ENCODE measurements around the gene CBARP.

The CBARP gene

GRCh38 chr19:1283917-1284292, 46.1 kb upstream of the CBARP start:
- TF ChIP-seq CTCF (IDR thresholded peaks at IDR 0.05; ENCODE audit: extremely low read depth, insufficient read depth, missing control alignments): no peak
- no peak for DNase-seq (ENCODE audit: low spot score)
- in situ Hi-C loops (cut with MboI; ENCODE audit: low pct_unique_long_range_greater_than_20kb, low sequenced_read_pairs, unreplicated experiment): loop anchor here (25.0 kb wide), 1 partner anchor 103 kb away; the partner anchor contains the start of gene NDUFS7

- in situ Hi-C loops (cut with MboI; ENCODE audit: low pct_unique_long_range_greater_than_20kb, low sequenced_read_pairs, unreplicated experiment): loop anchor here (25.0 kb wide), 1 partner anchor 104 kb away; the partner anchor contains the start of gene NDUFS7
- no peak for DNase-seq (ENCODE audit: low spot score)
- TF ChIP-seq CTCF (IDR thresholded peaks at IDR 0.05; ENCODE audit: extremely low read depth, insufficient read depth, missing control alignments): no peak
Measured at GRCh38 chr19:1283207-1283916, 45.6 kb upstream of the CBARP start.

- in situ Hi-C loops (cut with MboI; ENCODE audit: low pct_unique_long_range_greater_than_20kb, low sequenced_read_pairs, unreplicated experiment): loop anchor here (25.0 kb wide), 1 partner anchor 105 kb away; the partner anchor contains the start of gene NDUFS7
- no peak for DNase-seq (ENCODE audit: low spot score)
- no peak for TF ChIP-seq CTCF (IDR thresholded peaks at IDR 0.05; ENCODE audit: extremely low read depth, insufficient read depth, missing control alignments)
Measured at GRCh38 chr19:1282588-1283206, 44.9 kb upstream of the CBARP start.

- in situ Hi-C loops (cut with MboI; ENCODE audit: low pct_unique_long_range_greater_than_20kb, low sequenced_read_pairs, unreplicated experiment): loop anchor here (25.0 kb wide), 1 partner anchor 106 kb away; the partner anchor contains the start of gene NDUFS7
- DNase-seq (ENCODE audit: low spot score): no peak
- no peak for TF ChIP-seq CTCF (IDR thresholded peaks at IDR 0.05; ENCODE audit: extremely low read depth, insufficient read depth, missing control alignments)
Measured at GRCh38 chr19:1281569-1282287, 43.9 kb upstream of the CBARP start.

GRCh38 chr19:1280636-1281568, 43.1 kb upstream of the CBARP start:
- no peak for TF ChIP-seq CTCF (IDR thresholded peaks at IDR 0.05; ENCODE audit: extremely low read depth, insufficient read depth, missing control alignments)
- no peak for DNase-seq (ENCODE audit: low spot score)
- in situ Hi-C loops (cut with MboI; ENCODE audit: low pct_unique_long_range_greater_than_20kb, low sequenced_read_pairs, unreplicated experiment): loop anchor here (25.0 kb wide), 1 partner anchor 106 kb away; the partner anchor contains the start of gene NDUFS7
